ENCODE measurements around the gene TNFRSF18. TPM values are rescaled to one million over a fixed set of nuclear protein-coding genes. Genes with fewer than 3 reads are reported as not detected.

The TNFRSF18 gene
- total RNA-seq (2014; rRNA removed; shearing (Covaris generic)) (not detected in 2 replicates), total RNA-seq (2022) (not detected in 2 replicates), Bru-seq, nascent RNA (not detected), BruChase-seq, experiment 1, labeled RNA remaining after a 6-hour chase (percentile 16 among the genes with signal in this experiment), BruChase-seq, experiment 2, labeled RNA remaining after a 2-hour chase (percentile 16 among the genes with signal in this experiment)
- long read RNA-seq = 0 reads

- Histone ChIP-seq H3K9me3 (ENCODE audit: low read length) (no peaks in the 10 kb centered on the region), H3K79me2 (ENCODE audit: insufficient read depth, low read depth, low read length) (no peaks in the 10 kb centered on the region), H2AFZ (ENCODE audit: low read length) (no peak within 1 kb of the TSS), H3K9me2 (ENCODE audit: insufficient read depth, low read length) (no peaks in the 10 kb centered on the region), H3K4me2 (ENCODE audit: low read length) (peak within 1 kb of the TSS; percentile 29; the same call in 1 of the 2 replicates), H3K4me1 (ENCODE audit: insufficient read depth, low read length, poor library complexity, severe bottlenecking) (peaks cover 7% of the 10 kb centered on the region), H4K20me1 (ENCODE audit: insufficient read depth, low read length) (no peaks in the 10 kb centered on the region), H3K4me3 (ENCODE audit: low read depth, low read length, poor library complexity, severe bottlenecking) (no peak within 1 kb of the TSS), H3K27ac (ENCODE audit: low read depth, low read length, poor library complexity, severe bottlenecking) (no peak within 1 kb of the TSS), H3K36me3 (ENCODE audit: insufficient read depth, low read length) (no peaks in the 10 kb centered on the region)
- no peak for TF ChIP-seq EZH2phosphoT487 (IDR thresholded peaks at IDR 0.05; ENCODE audit: borderline replicate concordance, low read depth, low read length)
- no peak for TF ChIP-seq CTCF (conservative IDR thresholded peaks at IDR 0.05; ENCODE audit: low read length)
- ChIA-PET POLR2A (no interaction called here), CTCF (ENCODE audit: unreplicated experiment) (no interaction called here)
- BruUV-seq (replicated peaks) = no TSS peak
- intact Hi-C loops (cut with micrococcal nuclease; ENCODE audit: unreplicated experiment) = no loop called here
- no peak for DNase-seq (ENCODE audit: low spot score)
Measured at GRCh38 chr1:1206376-1206965, at the start of gene TNFRSF18. Gene TNFRSF18 (minus strand): TSS chr1:1206592. CDS start chr1:1206571, 21 bp downstream.

- CTCF ChIA-PET (ENCODE audit: unreplicated experiment) = no interaction called here
- Histone ChIP-seq H3K4me2 (ENCODE audit: low read length) (no peak overlapping the region), H3K9me3 (ENCODE audit: low read length) (no peaks in the 10 kb centered on the region), H3K36me3 (ENCODE audit: insufficient read depth, low read length) (peaks cover 76% of the 10 kb centered on the region), H4K20me1 (ENCODE audit: insufficient read depth, low read length) (no peaks in the 10 kb centered on the region), H2AFZ (ENCODE audit: low read length) (no peak overlapping the region), H3K79me2 (ENCODE audit: insufficient read depth, low read depth, low read length) (no peaks in the 10 kb centered on the region), H3K27ac (ENCODE audit: low read depth, low read length, poor library complexity, severe bottlenecking) (no peak overlapping the region), H3K4me3 (ENCODE audit: low read depth, low read length, poor library complexity, severe bottlenecking) (no peak overlapping the region), H3K4me1 (ENCODE audit: insufficient read depth, low read length, poor library complexity, severe bottlenecking) (peaks cover 5% of the 10 kb centered on the region), H3K9me2 (ENCODE audit: insufficient read depth, low read length) (no peaks in the 10 kb centered on the region)
- intact Hi-C loops (cut with micrococcal nuclease; ENCODE audit: unreplicated experiment) = no loop called here
- POLR2A ChIA-PET = no interaction called here
- TF ChIP-seq EZH2phosphoT487 (IDR thresholded peaks at IDR 0.05; ENCODE audit: borderline replicate concordance, low read depth, low read length) (no peak), CTCF (conservative IDR thresholded peaks at IDR 0.05; ENCODE audit: low read length) (no peak)
- no TSS peak for BruUV-seq (replicated peaks)
- DNase-seq (ENCODE audit: low spot score) = no peak
Measured at GRCh38 chr1:1255611-1256010, 49.2 kb upstream of the TNFRSF18 start.

- ChIA-PET POLR2A (interaction anchor here (0.6 kb wide), 1 partner anchor 129 kb away, joined by 4 read pairs; no protein-coding TSS in a partner anchor), CTCF (ENCODE audit: unreplicated experiment) (no interaction called here)
- TSS peak; percentile 90 for BruUV-seq (replicated peaks)
- intact Hi-C loops (cut with micrococcal nuclease; ENCODE audit: unreplicated experiment) = no loop called here
- DNase-seq (ENCODE audit: low spot score) = no peak
- TF ChIP-seq EZH2phosphoT487 (IDR thresholded peaks at IDR 0.05; ENCODE audit: borderline replicate concordance, low read depth, low read length) = no peak
- TF ChIP-seq CTCF (conservative IDR thresholded peaks at IDR 0.05; ENCODE audit: low read length) = no peak
- Histone ChIP-seq H3K4me1 (ENCODE audit: insufficient read depth, low read length, poor library complexity, severe bottlenecking) (peaks cover 9% of the 10 kb centered on the region), H3K27ac (ENCODE audit: low read depth, low read length, poor library complexity, severe bottlenecking) (no peak overlapping the region), H2AFZ (ENCODE audit: low read length) (no peak overlapping the region), H3K4me2 (ENCODE audit: low read length) (no peak overlapping the region), H3K9me2 (ENCODE audit: insufficient read depth, low read length) (no peaks in the 10 kb centered on the region), H3K36me3 (ENCODE audit: insufficient read depth, low read length) (peaks cover 71% of the 10 kb centered on the region), H3K4me3 (ENCODE audit: low read depth, low read length, poor library complexity, severe bottlenecking) (no peak overlapping the region), H4K20me1 (ENCODE audit: insufficient read depth, low read length) (no peaks in the 10 kb centered on the region), H3K9me3 (ENCODE audit: low read length) (no peaks in the 10 kb centered on the region), H3K79me2 (ENCODE audit: insufficient read depth, low read depth, low read length) (no peaks in the 10 kb centered on the region)
Measured at GRCh38 chr1:1255078-1255477, 48.7 kb upstream of the TNFRSF18 start.

Data from OCI-LY7 (cell line).